ENCODE measurements around the gene MCRIP1.

MCRIP1 gene

DNA sequence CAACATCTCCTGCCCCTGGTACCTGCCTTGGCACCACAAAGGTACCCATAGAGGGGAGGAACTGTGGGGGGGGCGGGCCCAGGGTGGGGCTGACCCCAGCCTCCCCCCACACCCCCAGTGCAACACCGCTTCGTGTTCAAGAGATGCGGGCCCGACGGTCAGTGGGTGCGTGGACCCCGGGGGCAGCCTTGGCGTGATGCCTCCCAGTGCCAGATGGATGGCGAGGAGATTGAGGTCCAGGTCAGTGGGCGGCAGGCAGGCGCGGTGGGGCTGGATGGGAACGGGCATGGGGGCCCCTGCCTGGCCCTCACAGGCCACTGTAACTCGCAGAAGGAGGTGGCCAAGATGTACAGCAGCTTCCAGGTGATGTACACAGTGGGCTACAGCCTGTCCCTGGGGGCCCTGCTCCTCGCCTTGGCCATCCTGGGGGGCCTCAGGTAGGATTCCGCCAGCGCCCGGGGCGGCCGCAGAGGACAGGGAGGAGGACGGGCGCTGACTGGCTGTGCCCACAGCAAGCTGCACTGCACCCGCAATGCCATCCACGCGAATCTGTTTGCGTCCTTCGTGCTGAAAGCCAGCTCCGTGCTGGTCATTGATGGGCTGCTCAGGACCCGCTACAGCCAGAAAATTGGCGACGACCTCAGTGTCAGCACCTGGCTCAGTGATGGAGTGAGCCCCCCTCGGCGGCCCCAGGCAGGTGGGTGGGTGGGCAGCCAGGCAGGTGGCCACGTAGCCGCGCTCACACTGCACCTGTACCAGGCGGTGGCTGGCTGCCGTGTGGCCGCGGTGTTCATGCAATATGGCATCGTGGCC lies 22.0 kb downstream of the MCRIP1 start:
- Mint-ChIP-seq H3K9me3 (no peaks in the 10 kb centered on the region), H3K27ac (no peak overlapping the region)

GRCh38 chr17:81810476-81810875 lies 22.6 kb downstream of the MCRIP1 start:
- DNase-seq: no peak
- Mint-ChIP-seq H3K36me3 (ENCODE audit: low read depth) (no peaks in the 10 kb centered on the region), H3K27me3 (peaks cover 15% of the 10 kb centered on the region), H3K27ac (no peak overlapping the region), H3K4me3 (no peak overlapping the region), H3K9me3 (no peaks in the 10 kb centered on the region), H3K4me1 (no peaks in the 10 kb centered on the region)
- no peak for ATAC-seq

More for the DNA sequence above, 22.0 kb downstream of the MCRIP1 start:
- ATAC-seq (no peak), DNase-seq (no peak)
- H3K36me3 Mint-ChIP-seq (ENCODE audit: low read depth): no peaks in the 10 kb centered on the region
- H3K4me1 Mint-ChIP-seq: no peaks in the 10 kb centered on the region
- H3K4me3 Mint-ChIP-seq: no peak overlapping the region
- H3K27me3 Mint-ChIP-seq: peaks cover 13% of the 10 kb centered on the region

DNA sequence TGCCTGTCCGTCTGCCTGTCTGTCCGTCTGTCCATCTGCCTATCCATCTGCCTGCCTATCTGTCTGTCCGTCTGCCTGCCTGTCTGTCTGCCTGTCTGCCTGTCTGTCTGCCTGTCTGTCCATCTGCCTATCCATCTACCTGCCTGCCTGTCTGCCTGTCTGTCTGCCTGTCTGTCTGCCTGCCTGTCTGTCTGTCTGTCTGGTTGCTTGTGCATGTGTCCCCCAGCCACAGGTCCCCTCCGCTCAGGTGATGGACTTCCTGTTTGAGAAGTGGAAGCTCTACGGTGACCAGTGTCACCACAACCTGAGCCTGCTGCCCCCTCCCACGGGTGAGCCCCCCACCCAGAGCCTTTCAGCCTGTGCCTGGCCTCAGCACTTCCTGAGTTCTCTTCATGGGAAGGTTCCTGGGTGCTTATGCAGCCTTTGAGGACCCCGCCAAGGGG lies 23.5 kb downstream of the MCRIP1 start:
- Mint-ChIP-seq H3K4me1 (peaks cover 2% of the 10 kb centered on the region), H3K9me3 (no peaks in the 10 kb centered on the region), H3K4me3 (no peak overlapping the region), H3K27me3 (peaks cover 20% of the 10 kb centered on the region), H3K36me3 (ENCODE audit: low read depth) (no peaks in the 10 kb centered on the region), H3K27ac (no peak overlapping the region)
- ATAC-seq (no peak), DNase-seq (no peak)

DNA sequence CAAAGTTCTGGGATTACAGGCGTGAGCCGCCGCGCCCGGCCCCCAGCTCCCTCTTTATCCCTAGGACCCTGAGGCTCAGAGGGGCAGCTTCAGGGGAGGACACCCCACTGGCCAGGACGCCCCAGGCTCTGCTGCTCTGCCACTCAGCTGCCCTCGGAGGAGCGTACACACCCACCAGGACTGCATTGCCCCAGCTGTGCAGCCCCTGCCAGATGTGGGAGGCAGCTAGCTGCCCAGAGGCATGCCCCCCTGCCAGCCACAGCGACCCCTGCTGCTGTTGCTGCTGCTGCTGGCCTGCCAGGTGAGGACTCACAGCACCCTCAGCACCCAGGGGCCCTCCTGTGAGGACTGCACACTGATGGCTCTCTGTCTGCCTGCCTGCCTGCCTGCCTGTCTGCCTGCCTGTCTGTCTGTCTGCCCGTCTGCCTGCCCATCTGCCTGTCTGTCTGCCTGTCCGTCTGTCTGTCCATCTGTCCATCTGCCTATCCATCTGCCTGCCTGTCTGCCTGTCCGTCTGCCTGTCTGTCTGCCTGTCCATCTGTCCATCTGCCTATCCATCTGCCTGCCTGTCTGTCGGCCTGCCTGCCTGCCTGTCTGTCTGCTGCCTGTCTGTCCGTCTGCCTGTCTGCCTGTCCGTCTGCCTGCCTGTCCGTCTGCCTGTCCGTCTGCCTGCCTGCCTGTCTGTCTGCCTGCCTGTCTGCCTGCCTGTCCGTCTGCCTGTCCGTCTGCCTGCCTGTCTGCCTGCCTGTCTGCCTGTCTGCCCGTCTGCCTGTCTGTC lies 24.1 kb downstream of the MCRIP1 start:
- no peak overlapping the region for H3K4me3 Mint-ChIP-seq
- DNase-seq (no peak), ATAC-seq (no peak)
- H3K27ac Mint-ChIP-seq: no peak overlapping the region
- no peaks in the 10 kb centered on the region for H3K9me3 Mint-ChIP-seq
- H3K27me3 Mint-ChIP-seq: peaks cover 20% of the 10 kb centered on the region
- peaks cover 2% of the 10 kb centered on the region for H3K4me1 Mint-ChIP-seq
- H3K36me3 Mint-ChIP-seq (ENCODE audit: low read depth): no peaks in the 10 kb centered on the region

- Mint-ChIP-seq H3K4me1 (peaks cover 2% of the 10 kb centered on the region), H3K27ac (no peak overlapping the region), H3K27me3 (peaks cover 26% of the 10 kb centered on the region), H3K36me3 (ENCODE audit: low read depth) (no peaks in the 10 kb centered on the region), H3K9me3 (no peaks in the 10 kb centered on the region), H3K4me3 (no peak overlapping the region)
- DNase-seq (no peak), ATAC-seq (no peak)
Observed at GRCh38 chr17:81807839-81808238, 25.3 kb downstream of the MCRIP1 start.

DNA sequence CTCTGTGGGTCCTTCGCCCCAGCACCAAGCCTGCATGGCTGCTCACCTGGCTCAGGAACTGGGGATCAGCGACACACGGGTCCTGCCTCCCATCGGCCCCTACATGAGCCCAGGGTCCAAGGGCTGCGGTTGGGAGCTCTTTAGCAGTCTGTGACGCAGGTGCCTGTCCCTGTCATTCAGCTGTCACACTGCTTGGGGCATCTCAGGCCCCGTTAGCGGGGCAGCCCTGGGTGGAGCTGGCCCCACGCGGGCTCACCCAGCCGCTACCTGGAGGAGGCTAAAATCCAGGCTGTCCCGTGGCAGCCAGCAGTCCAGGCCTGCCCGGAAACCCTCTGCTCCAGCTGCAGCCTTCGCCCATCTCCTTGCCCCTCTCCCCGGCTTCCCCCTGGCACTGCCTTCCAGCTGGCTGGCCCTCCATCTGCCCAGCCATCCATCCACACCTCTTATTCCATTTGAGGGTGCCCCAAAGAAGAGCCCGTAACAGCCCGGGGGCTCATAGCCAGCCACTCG lies 25.8 kb downstream of the MCRIP1 start:
- DNase-seq (no peak), ATAC-seq (no peak)
- Mint-ChIP-seq H3K36me3 (ENCODE audit: low read depth) (no peaks in the 10 kb centered on the region), H3K4me1 (peaks cover 2% of the 10 kb centered on the region), H3K27ac (no peak overlapping the region), H3K27me3 (peaks cover 32% of the 10 kb centered on the region), H3K9me3 (no peaks in the 10 kb centered on the region), H3K4me3 (no peak overlapping the region)

- peaks cover 2% of the 10 kb centered on the region for H3K4me1 Mint-ChIP-seq
- no peak overlapping the region for H3K27ac Mint-ChIP-seq
- ATAC-seq: no peak
- H3K4me3 Mint-ChIP-seq: no peak overlapping the region
- H3K27me3 Mint-ChIP-seq: peaks cover 39% of the 10 kb centered on the region
- no peaks in the 10 kb centered on the region for H3K9me3 Mint-ChIP-seq
- H3K36me3 Mint-ChIP-seq (ENCODE audit: low read depth): no peaks in the 10 kb centered on the region
- DNase-seq: no peak
Observed at GRCh38 chr17:81806461-81807209, 26.5 kb downstream of the MCRIP1 start.

DNA sequence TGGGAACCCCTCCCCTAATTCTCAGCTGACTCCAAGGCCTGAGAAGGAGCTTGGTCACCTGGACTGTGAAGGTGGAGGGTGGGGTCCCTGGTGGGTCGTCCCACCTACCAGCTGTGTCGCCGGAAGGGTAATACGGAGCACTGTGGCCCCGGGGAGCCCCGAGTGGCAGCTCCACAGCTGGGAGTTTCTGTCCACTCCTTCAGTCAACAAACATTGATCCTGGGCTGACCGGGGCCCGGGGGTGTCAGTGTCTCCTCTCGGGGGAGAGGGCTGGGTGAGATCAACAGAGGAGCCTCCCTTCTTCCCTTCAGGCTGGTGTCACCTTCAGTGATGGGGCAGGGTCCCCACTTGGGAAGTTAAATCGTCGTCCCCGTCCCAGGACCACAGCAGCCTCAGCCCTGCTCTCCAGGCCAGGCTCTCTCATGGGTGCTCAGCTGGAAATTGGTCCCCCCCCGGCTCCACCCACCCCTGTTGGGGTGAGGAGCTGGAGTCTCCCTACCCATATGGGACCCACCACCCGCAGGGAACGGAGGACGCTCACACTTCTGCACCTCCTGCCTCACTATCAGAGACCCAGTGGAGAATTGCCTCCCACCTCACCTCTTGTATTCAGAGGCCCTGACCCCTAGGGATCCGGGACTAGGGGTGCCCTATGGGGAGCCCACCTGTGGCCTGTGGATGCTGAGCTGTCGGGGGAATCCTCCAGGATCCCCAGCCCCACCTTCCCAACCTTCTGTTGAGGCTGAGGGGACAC lies 27.2 kb downstream of the MCRIP1 start:
- H3K4me1 Mint-ChIP-seq: peaks cover 2% of the 10 kb centered on the region
- DNase-seq: no peak
- no peaks in the 10 kb centered on the region for H3K36me3 Mint-ChIP-seq (ENCODE audit: low read depth)
- no peaks in the 10 kb centered on the region for H3K9me3 Mint-ChIP-seq
- ATAC-seq: no peak
- peaks cover 45% of the 10 kb centered on the region for H3K27me3 Mint-ChIP-seq
- H3K4me3 Mint-ChIP-seq: no peak overlapping the region
- H3K27ac Mint-ChIP-seq: no peak overlapping the region

DNA sequence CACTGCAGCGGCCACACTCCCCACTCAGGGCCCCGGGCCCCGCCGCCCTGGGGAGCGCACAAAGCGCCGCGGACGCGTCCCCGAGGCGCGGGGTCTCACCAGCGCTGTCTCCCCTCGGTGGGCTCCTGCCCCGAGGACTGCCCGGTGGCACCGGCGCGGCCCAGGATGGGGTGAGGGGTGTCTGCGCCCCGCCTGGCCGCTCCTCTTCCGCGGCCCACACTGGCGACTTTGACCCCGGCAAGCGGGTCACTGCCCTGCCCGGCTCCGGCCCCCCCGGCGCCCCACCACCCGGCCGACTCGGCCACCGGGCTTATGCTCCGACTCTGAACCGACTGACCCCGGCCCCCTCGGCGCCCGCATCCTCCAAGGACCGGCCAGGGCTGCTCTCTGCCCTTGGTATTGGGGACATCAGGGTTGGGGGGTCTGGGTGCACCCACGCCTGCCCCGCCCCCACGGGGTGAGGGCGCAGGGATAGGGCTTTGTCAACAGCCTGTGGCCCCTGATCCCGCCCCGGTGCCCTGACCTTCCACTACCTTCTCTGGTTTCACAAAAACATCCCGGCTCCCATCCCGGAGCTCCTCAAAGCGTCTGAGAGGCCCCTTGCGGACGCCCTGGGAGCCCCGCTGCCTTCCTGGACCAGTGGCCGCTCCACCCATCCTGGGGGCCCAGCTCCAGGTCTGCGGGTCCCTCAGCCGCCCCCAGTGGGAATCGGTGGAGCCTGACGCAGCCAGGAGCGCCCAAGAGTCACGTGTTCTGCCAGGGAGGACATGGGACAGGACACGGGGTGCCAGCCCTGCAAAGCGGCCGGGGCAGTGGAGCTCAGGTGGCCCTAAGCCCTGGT lies 28.3 kb downstream of the MCRIP1 start:
- H3K4me1 Mint-ChIP-seq: peaks cover 2% of the 10 kb centered on the region
- H3K4me3 Mint-ChIP-seq: no peak overlapping the region

DNA sequence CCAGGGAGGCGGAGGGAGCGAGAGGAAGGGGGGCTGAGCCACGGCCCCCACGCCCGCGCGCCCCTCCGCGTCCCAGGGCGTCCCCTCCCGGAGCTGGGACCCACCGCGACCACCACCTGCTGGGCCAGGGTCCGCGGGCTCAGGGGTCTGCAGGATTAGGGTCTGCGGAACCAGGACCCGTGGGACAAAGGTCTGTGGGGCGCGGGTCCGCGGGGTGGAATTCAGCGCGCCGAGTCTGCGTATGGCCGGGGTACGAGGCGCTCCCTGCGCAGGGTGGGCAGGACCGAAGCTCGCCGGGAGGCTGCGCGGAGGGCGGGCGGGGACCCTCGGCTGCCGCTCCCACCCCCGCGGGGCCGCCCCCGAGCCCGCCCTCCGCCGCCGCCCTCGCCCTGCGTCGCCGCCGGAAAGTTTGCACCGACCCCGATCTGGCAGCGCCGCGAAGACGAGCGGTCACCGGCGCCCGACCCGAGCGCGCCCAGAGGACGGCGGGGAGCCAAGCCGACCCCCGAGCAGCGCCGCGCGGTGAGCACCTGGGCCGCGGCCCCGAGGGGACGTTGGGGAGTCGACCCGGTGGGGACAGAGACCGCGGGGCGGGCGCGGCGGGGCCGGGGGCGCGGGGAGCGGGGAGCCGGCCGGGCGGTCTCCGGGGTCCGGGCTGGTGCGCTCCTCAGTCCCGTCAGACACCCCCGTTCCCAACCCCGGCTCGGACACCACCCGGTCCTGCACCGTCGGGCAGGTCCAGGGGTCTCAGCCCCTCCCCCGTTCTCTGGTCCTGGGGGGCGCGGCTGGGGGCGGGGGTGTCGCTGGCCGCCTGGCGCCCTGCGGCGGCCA lies 29.1 kb downstream of the MCRIP1 start, which contains the start of gene GCGR:
TSS of gene GCGR (plus strand) at position 423 of the 831 bp plus-strand sequence. CDS start 4,869 bp downstream, outside the sequence.
- no peak for DNase-seq
- peaks cover 49% of the 10 kb centered on the region for H3K27me3 Mint-ChIP-seq

More for the DNA sequence above, 28.3 kb downstream of the MCRIP1 start:
- Mint-ChIP-seq H3K9me3 (no peaks in the 10 kb centered on the region), H3K27ac (no peak overlapping the region), H3K36me3 (ENCODE audit: low read depth) (no peaks in the 10 kb centered on the region), H3K27me3 (peaks cover 51% of the 10 kb centered on the region)
- ATAC-seq: no peak
- DNase-seq: no peak

DNA sequence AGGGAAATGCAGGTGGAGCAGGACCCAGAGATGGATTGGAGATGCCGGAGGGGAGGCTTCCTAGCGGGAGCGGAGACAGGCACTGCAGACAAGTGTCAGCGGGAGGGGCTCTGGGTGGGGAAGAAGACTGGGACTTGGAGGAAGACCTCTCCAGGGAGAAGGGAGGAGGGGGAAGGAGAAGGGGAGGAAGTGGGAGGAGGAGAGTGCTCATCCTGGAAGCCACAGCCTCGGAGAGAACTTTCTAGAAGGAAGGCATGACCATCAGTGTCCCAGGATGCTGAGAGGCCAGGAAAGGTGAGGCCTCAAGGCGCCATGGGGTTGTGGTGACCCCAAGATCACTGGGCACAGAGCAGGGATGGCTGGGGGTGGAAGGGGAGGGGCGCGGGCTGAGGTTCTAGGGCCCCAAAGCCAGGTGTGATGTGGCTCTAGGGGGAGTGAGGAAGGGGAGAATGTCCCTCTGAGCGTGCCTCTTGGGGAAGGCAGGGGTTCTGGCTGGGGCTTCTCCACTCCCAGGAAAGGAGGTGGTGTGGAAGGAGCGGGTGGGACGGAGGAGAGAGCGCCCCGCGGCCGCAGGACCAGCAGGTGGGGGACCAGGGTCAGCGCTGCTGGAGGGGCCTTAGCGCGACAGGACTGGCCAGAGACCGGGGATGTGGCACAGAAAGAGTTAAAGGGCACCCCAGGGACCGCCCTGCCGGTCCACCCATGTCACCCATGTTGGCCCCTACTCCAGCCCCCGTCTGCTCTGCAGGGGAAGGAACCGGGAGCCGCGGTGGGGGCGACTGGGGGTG lies 30.0 kb downstream of the MCRIP1 start:
- no peaks in the 10 kb centered on the region for H3K36me3 Mint-ChIP-seq (ENCODE audit: low read depth)
- H3K4me1 Mint-ChIP-seq: peaks cover 2% of the 10 kb centered on the region
- H3K4me3 Mint-ChIP-seq: no peak overlapping the region
- no peaks in the 10 kb centered on the region for H3K9me3 Mint-ChIP-seq
- no peak overlapping the region for H3K27ac Mint-ChIP-seq
- no peak for DNase-seq
- no peak for ATAC-seq
- peaks cover 49% of the 10 kb centered on the region for H3K27me3 Mint-ChIP-seq

More for the DNA sequence above, 29.1 kb downstream of the MCRIP1 start, which contains the start of gene GCGR:
- no peak within 1 kb of the TSS for H3K27ac Mint-ChIP-seq
- H3K4me3 Mint-ChIP-seq: no peak within 1 kb of the TSS
- peaks cover 2% of the 10 kb centered on the region for H3K4me1 Mint-ChIP-seq
- H3K9me3 Mint-ChIP-seq: no peaks in the 10 kb centered on the region
- no peak for ATAC-seq
- no peaks in the 10 kb centered on the region for H3K36me3 Mint-ChIP-seq (ENCODE audit: low read depth)

All from activated naive CD8-positive, alpha-beta T cell treated with anti-CD3 and anti-CD28 coated beads, Interleukin-2, amount 50 U/mL, for 24 hours (primary cell).